Endodermal cell (in vitro differentiated cells): ENCODE data around the gene ABHD14A. TPM values are rescaled to one million over a fixed set of nuclear protein-coding genes. Genes with fewer than 3 reads are reported as not detected.
A peak's percentile ranks its signal among the peaks of the same experiment; 100 is the strongest.

ENCODE experiments used
- DNase-seq: peaks from one replicate; pipeline ENCODE4 v3.0.0-alpha.2; 2017
- H3K27ac ChIP-seq: 2 replicates; pipeline ENCODE4 v1.5.1; 2013; ENCODE audit warnings: mild to moderate bottlenecking, low read depth, low read length, moderate library complexity
- H3K27me3 ChIP-seq: 2 replicates; pipeline ENCODE4 v1.6.1; 2013; ENCODE audit warnings: mild to moderate bottlenecking, low read length, moderate library complexity; ENCODE audit not compliant: insufficient read depth, control insufficient read depth, poor library complexity, severe bottlenecking
- H3K36me3 ChIP-seq: 2 replicates; pipeline ENCODE4 v1.7.0; 2013; ENCODE audit warnings: mild to moderate bottlenecking, low read length, moderate library complexity; ENCODE audit not compliant: control insufficient read depth, insufficient read depth
- H3K4me1 ChIP-seq: one replicate; pipeline ENCODE4 v1.7.0; 2013; ENCODE audit warnings: low read length; ENCODE audit not compliant: control insufficient read depth, insufficient read depth
- H3K4me3 ChIP-seq: 2 replicates; pipeline ENCODE4 v1.5.1; 2013; ENCODE audit warnings: mild to moderate bottlenecking, low read length, moderate library complexity
- H3K9ac ChIP-seq: 2 replicates; pipeline ENCODE4 v1.6.1; 2013; ENCODE audit warnings: mild to moderate bottlenecking, low read length, moderate library complexity; ENCODE audit not compliant: poor library complexity, severe bottlenecking; ENCODE audit errors: extremely low read depth
- H3K9me3 ChIP-seq: 2 replicates; pipeline ENCODE4 v1.6.1; 2013; ENCODE audit warnings: mild to moderate bottlenecking, low read length, moderate library complexity; ENCODE audit not compliant: control insufficient read depth
- H3K27ac Mint-ChIP-seq: 2 replicates; pipeline ENCODE4 v1.8.0; 2020; ENCODE audit warnings: mixed read lengths
- H3K27me3 Mint-ChIP-seq: 2 replicates; pipeline ENCODE4 v1.8.0; 2021; ENCODE audit warnings: mild to moderate bottlenecking, mixed read lengths; ENCODE audit not compliant: insufficient read depth
- H3K36me3 Mint-ChIP-seq: 2 replicates; pipeline ENCODE4 v1.8.0; 2020; ENCODE audit warnings: low read depth, mixed read lengths
- H3K4me1 Mint-ChIP-seq: 2 replicates; pipeline ENCODE4 v1.8.0; 2020; ENCODE audit warnings: mixed read lengths
- H3K4me3 Mint-ChIP-seq: 2 replicates; pipeline ENCODE4 v1.8.0; 2020; ENCODE audit warnings: mild to moderate bottlenecking, moderate library complexity, mixed read lengths
- H3K9me3 Mint-ChIP-seq: 2 replicates; pipeline ENCODE4 v1.8.0; 2020; ENCODE audit warnings: mild to moderate bottlenecking, mixed read lengths
- CTCF ChIP-seq: fragments of 200-600 bp; sonication (generic); conservative IDR thresholded peaks from 2 replicates; pipeline ENCODE4 v1.5.0; 2021; ENCODE audit warnings: antibody characterized with exemption, mild to moderate bottlenecking
- WGBS, 2 experiments: methylation state at CpG; one replicate each; pipeline versions ENCODE4 v1.1.5 to v1.1.7; 2013; ENCODE audit warnings: missing lambda C conversion rate in 2 of 2, mixed read lengths in 1 of 2; ENCODE audit not compliant: insufficient coverage in 1 of 2, insufficient read length in 1 of 2; 5-methylcytosine and 5-hydroxymethylcytosine counted together
- total RNA-seq, 2 donors: library from RNA; stranded (reverse); fragmentation: NEBNext Ultra II Directional in 1 of 2; extraction: Animal tissue kit (Norgen Biotek cat#: 25700) in 1 of 2; gene quantifications; 2 replicates in 1 of 2; 3 replicates in 1 of 2; pipeline ENCODE4 v1.2.1, GENCODE V29; 2021

The ABHD14A gene
- total RNA-seq, 2 donors from 2014 or later: 9.6 to 10.1 TPM

- Mint-ChIP-seq H3K4me1 (peaks cover 22% of the 10 kb centered on the region), H3K27ac (no peak overlapping the region), H3K36me3 (peaks cover 13% of the 10 kb centered on the region), H3K27me3 (peaks cover 5% of the 10 kb centered on the region), H3K4me3 (no peak overlapping the region), H3K9me3 (no peaks in the 10 kb centered on the region)
- no peak for TF ChIP-seq CTCF
- Histone ChIP-seq H3K4me1 (peaks cover 14% of the 10 kb centered on the region), H3K9me3 (no peaks in the 10 kb centered on the region), H3K9ac (no peak overlapping the region), H3K27ac (no peak overlapping the region), H3K4me3 (no peak overlapping the region), H3K27me3 (no peaks in the 10 kb centered on the region), H3K36me3 (peaks cover 59% of the 10 kb centered on the region)
- WGBS, 2 experiments: 90 to 95% methylated on average over 13 to 18 of the region's 18 CpGs
- DNase-seq: no peak
Measured at GRCh38 chr3:51961011-51961410, 13.9 kb upstream of the ABHD14A start.

- no peaks in the 10 kb centered on the region for H3K27me3 ChIP-seq
- H3K9ac ChIP-seq: no peak overlapping the region
- 69 to 85% methylated on average over 6 to 9 of the region's 9 CpGs for WGBS, 2 experiments
- H3K27ac Mint-ChIP-seq: no peak overlapping the region
- no peak overlapping the region for H3K4me3 Mint-ChIP-seq
- H3K4me1 Mint-ChIP-seq: peaks cover 22% of the 10 kb centered on the region
- no peaks in the 10 kb centered on the region for H3K9me3 ChIP-seq
- no peak overlapping the region for H3K4me3 ChIP-seq
- TF ChIP-seq CTCF: no peak
- H3K4me1 ChIP-seq: peaks cover 21% of the 10 kb centered on the region
- H3K9me3 Mint-ChIP-seq: no peaks in the 10 kb centered on the region
- H3K27me3 Mint-ChIP-seq: no peaks in the 10 kb centered on the region
- peaks cover 54% of the 10 kb centered on the region for H3K36me3 ChIP-seq
- DNase-seq: peak; percentile 58
- peaks cover 13% of the 10 kb centered on the region for H3K36me3 Mint-ChIP-seq
- H3K27ac ChIP-seq: no peak overlapping the region
Measured at GRCh38 chr3:51961602-51962569, 13.0 kb upstream of the ABHD14A start.

- H3K4me3 ChIP-seq: no peak overlapping the region
- H3K36me3 ChIP-seq: peaks cover 44% of the 10 kb centered on the region
- WGBS, 2 experiments: 82 to 89% methylated on average over 6 of the region's 6 CpGs
- Mint-ChIP-seq H3K4me1 (peaks cover 22% of the 10 kb centered on the region), H3K9me3 (no peaks in the 10 kb centered on the region), H3K27me3 (no peaks in the 10 kb centered on the region), H3K4me3 (no peak overlapping the region), H3K27ac (no peak overlapping the region), H3K36me3 (peaks cover 11% of the 10 kb centered on the region)
- no peaks in the 10 kb centered on the region for H3K9me3 ChIP-seq
- peaks cover 21% of the 10 kb centered on the region for H3K4me1 ChIP-seq
- no peak for TF ChIP-seq CTCF
- no peaks in the 10 kb centered on the region for H3K27me3 ChIP-seq
- no peak overlapping the region for H3K27ac ChIP-seq
- H3K9ac ChIP-seq: no peak overlapping the region
- DNase-seq: peak; percentile 44
Measured at GRCh38 chr3:51962854-51963530, 11.9 kb upstream of the ABHD14A start.
